HL-60 (cell line): ENCODE data around the gene VPS13D.

Experiments
- DNase-seq, 2 experiments: peaks; one replicate each; pipeline ENCODE4 v3.0.0-alpha.2; 2010 to 2020; ENCODE audit warnings: low read depth in 1 of 2, low spot score in 1 of 2
- H3K27ac ChIP-seq: fragments of 250-450 bp; sonication (Bioruptor Pico); replicated peaks from 2 replicates; pipeline ENCODE4 v1.5.1; 2020; ENCODE audit warnings: mild to moderate bottlenecking, moderate library complexity
- H3K27me3 ChIP-seq: fragments of 250-450 bp; sonication (Bioruptor Pico); 2 replicates; pipeline ENCODE4 v1.5.1; 2021; ENCODE audit warnings: mild to moderate bottlenecking, moderate library complexity; ENCODE audit not compliant: insufficient read depth, poor library complexity, severe bottlenecking
- H3K4me3 ChIP-seq: replicated peaks from 2 replicates; pipeline ENCODE4 v1.5.1; 2011; ENCODE audit warnings: mild to moderate bottlenecking, control low read depth, low read length; ENCODE audit not compliant: insufficient read depth
- GABPA ChIP-seq: IDR thresholded peaks from 2 replicates; pipeline ENCODE4 v1.6.1; 2012; ENCODE audit warnings: low read depth
- POLR2AphosphoS5 ChIP-seq: IDR thresholded peaks from 2 replicates; pipeline ENCODE4 v1.6.1; 2012; ENCODE audit warnings: low read depth
- REST ChIP-seq: IDR thresholded peaks from 2 replicates; pipeline ENCODE4 v1.6.1; 2012; ENCODE audit warnings: low read depth; ENCODE audit not compliant: insufficient replicate concordance
- SPI1 ChIP-seq: IDR thresholded peaks from 2 replicates; pipeline ENCODE4 v1.6.1; 2012; ENCODE audit warnings: low read depth, mild to moderate bottlenecking, borderline replicate concordance
- TF ChIP-seq, protein P1 (sequence below): IDR thresholded peaks from one replicate; pipeline ENCODE4 v1.5.1; 2011; ENCODE audit warnings: low read length, control low read depth, inconsistent platforms; ENCODE audit not compliant: insufficient read depth

VPS13D gene

DNA sequence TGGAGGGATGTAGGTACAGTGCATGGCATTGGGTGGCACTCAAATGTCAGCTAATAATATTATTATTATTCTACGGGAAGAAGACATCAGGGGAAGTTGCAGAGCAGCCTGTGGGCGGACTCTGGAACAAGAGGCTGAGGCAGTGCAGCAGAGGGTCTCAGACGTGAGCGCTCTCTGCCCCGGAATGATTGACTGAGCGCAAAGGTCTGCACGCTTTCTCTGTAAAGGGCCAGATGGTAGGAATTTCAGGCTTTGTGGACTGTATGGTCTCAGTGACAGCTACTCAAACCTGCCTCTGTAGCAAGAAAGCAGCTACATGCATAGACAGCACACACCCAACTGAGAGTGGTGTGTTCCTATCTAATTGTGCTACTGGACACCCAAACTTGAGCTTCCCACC lies 29.6 kb upstream of the VPS13D start:
- no peak for DNase-seq
- Histone ChIP-seq H3K4me3 (no peak overlapping the region), H3K27ac (no peak overlapping the region), H3K27me3 (no peaks in the 10 kb centered on the region)
- TF ChIP-seq REST (no peak), GABPA (no peak), POLR2AphosphoS5 (no peak), SPI1 (no peak)
- TF ChIP-seq, protein P1, sequence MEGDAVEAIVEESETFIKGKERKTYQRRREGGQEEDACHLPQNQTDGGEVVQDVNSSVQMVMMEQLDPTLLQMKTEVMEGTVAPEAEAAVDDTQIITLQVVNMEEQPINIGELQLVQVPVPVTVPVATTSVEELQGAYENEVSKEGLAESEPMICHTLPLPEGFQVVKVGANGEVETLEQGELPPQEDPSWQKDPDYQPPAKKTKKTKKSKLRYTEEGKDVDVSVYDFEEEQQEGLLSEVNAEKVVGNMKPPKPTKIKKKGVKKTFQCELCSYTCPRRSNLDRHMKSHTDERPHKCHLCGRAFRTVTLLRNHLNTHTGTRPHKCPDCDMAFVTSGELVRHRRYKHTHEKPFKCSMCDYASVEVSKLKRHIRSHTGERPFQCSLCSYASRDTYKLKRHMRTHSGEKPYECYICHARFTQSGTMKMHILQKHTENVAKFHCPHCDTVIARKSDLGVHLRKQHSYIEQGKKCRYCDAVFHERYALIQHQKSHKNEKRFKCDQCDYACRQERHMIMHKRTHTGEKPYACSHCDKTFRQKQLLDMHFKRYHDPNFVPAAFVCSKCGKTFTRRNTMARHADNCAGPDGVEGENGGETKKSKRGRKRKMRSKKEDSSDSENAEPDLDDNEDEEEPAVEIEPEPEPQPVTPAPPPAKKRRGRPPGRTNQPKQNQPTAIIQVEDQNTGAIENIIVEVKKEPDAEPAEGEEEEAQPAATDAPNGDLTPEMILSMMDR: no peak

- TF ChIP-seq, protein P1: no peak
- TF ChIP-seq GABPA (no peak), REST (no peak), SPI1 (no peak), POLR2AphosphoS5 (no peak)
- H3K27me3 ChIP-seq: no peaks in the 10 kb centered on the region
- no peak overlapping the region for H3K4me3 ChIP-seq
- no peak for DNase-seq
- H3K27ac ChIP-seq: no peak overlapping the region
These were observed 28.3 kb upstream of the VPS13D start for GRCh38 chr1:12201352-12202189.

- TF ChIP-seq POLR2AphosphoS5 (no peak), GABPA (no peak), SPI1 (no peak)
- TF ChIP-seq, protein P1: no peak
- H3K27ac ChIP-seq: no peak overlapping the region
- no peaks in the 10 kb centered on the region for H3K27me3 ChIP-seq
- no peak overlapping the region for H3K4me3 ChIP-seq
- no peak for DNase-seq
These were observed 27.7 kb upstream of the VPS13D start for GRCh38 chr1:12202190-12202497.

DNA sequence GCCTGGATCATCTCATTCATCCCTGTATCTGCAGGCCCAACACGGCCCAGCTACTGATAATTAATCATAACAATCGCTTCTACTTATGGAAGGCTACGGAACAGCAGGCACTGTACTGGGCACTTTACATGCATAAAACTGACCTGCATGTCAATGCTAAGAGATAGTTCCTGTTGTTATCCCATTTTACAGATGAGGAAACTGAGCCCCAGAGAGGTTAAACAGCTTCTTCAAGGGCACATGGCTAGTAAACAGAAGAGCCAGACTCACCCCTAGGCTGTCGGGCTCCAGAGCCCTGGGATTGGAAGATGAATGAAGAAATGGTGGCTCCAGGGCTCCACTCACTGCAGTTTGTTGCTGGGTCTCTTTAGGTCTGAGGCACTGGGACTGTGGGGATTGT lies 27.3 kb upstream of the VPS13D start:
- H3K27me3 ChIP-seq: no peaks in the 10 kb centered on the region
- no peak for DNase-seq
- H3K27ac ChIP-seq: no peak overlapping the region
- TF ChIP-seq POLR2AphosphoS5 (no peak), GABPA (no peak), REST (no peak), SPI1 (no peak)
- TF ChIP-seq, protein P1: no peak
- no peak overlapping the region for H3K4me3 ChIP-seq
